Astrocyte (in vitro differentiated cells and primary cell): Measurements from ENCODE around the gene F2R.

ENCODE experiments used
- EZH2 ChIP-seq: IDR thresholded peaks from 2 replicates; pipeline ENCODE4 v1.6.1; 2012; ENCODE audit warnings: mild to moderate bottlenecking, low read length, inconsistent platforms; ENCODE audit not compliant: insufficient read depth
- TF ChIP-seq, protein P1 (sequence below): IDR thresholded peaks from 2 replicates; pipeline ENCODE4 v1.5.1; 2011; ENCODE audit warnings: low read depth, mild to moderate bottlenecking, inconsistent platforms, low read length, moderate library complexity; ENCODE audit not compliant: insufficient read depth

- TF ChIP-seq, protein P1, sequence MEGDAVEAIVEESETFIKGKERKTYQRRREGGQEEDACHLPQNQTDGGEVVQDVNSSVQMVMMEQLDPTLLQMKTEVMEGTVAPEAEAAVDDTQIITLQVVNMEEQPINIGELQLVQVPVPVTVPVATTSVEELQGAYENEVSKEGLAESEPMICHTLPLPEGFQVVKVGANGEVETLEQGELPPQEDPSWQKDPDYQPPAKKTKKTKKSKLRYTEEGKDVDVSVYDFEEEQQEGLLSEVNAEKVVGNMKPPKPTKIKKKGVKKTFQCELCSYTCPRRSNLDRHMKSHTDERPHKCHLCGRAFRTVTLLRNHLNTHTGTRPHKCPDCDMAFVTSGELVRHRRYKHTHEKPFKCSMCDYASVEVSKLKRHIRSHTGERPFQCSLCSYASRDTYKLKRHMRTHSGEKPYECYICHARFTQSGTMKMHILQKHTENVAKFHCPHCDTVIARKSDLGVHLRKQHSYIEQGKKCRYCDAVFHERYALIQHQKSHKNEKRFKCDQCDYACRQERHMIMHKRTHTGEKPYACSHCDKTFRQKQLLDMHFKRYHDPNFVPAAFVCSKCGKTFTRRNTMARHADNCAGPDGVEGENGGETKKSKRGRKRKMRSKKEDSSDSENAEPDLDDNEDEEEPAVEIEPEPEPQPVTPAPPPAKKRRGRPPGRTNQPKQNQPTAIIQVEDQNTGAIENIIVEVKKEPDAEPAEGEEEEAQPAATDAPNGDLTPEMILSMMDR, result no peak
- no peak for TF ChIP-seq EZH2
These were observed 10.4 kb upstream of the F2R start for GRCh38 chr5:76705574-76705973.
